ENCODE data around the gene IGF2BP3. TPM values are rescaled to one million over a fixed set of nuclear protein-coding genes. Genes with fewer than 3 reads are reported as not detected.
A peak's percentile ranks its signal among the peaks of the same experiment; 100 is the strongest.

The IGF2BP3 gene
- total RNA-seq, 2 experiments from 2014 or later = 41.1 to 94.3 TPM

DNA sequence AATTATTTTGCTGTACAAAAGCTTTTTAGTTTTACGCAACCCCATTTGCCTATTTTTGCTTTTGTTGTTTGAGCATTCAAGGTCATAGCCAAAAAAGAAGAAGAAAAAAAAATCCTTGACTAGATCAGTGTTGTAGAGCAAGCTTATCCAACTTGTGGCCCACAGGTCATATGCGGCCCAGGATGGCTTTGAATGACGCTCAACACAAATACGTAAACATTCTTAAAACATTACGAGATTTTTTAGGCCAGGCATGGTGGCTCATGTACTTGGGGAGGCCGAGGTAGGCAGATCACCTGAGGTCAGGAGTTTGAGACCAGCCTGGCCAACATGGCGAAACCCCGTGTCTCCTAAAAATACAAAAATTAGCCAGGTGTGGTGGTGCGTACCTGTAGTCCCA is 179.3 kb downstream of the IGF2BP3 start:
- H2AFZ ChIP-seq (ENCODE audit: low read length) = no peak overlapping the region
- no peak overlapping the region for H3K4me2 ChIP-seq (ENCODE audit: low read length)
- H3K79me2 ChIP-seq (ENCODE audit: insufficient read depth, low read depth, low read length) = no peaks in the 10 kb centered on the region
- no peaks in the 10 kb centered on the region for H3K36me3 ChIP-seq (ENCODE audit: insufficient read depth, low read length)
- no peaks in the 10 kb centered on the region for H3K9me2 ChIP-seq (ENCODE audit: insufficient read depth, low read length)
- BruUV-seq (replicated peaks) = no TSS peak
- no peaks in the 10 kb centered on the region for H4K20me1 ChIP-seq (ENCODE audit: insufficient read depth, low read length)
- no peak overlapping the region for H3K4me3 ChIP-seq (ENCODE audit: low read depth, low read length, poor library complexity, severe bottlenecking)
- H3K9me3 ChIP-seq (ENCODE audit: low read length) = no peaks in the 10 kb centered on the region
- no peak overlapping the region for H3K27ac ChIP-seq (ENCODE audit: low read depth, low read length, poor library complexity, severe bottlenecking)
- H3K4me1 ChIP-seq (ENCODE audit: insufficient read depth, low read length, poor library complexity, severe bottlenecking) = no peaks in the 10 kb centered on the region
- no peak for DNase-seq (ENCODE audit: low spot score)
- intact Hi-C loops (cut with micrococcal nuclease; ENCODE audit: unreplicated experiment) = no loop called here
- POLR2A ChIA-PET = interaction anchor here (1.1 to 1.2 kb wide), 2 partner anchors 18 to 22 kb away, joined by 3 to 4 read pairs; no protein-coding TSS in a partner anchor
- TF ChIP-seq, protein P1, sequence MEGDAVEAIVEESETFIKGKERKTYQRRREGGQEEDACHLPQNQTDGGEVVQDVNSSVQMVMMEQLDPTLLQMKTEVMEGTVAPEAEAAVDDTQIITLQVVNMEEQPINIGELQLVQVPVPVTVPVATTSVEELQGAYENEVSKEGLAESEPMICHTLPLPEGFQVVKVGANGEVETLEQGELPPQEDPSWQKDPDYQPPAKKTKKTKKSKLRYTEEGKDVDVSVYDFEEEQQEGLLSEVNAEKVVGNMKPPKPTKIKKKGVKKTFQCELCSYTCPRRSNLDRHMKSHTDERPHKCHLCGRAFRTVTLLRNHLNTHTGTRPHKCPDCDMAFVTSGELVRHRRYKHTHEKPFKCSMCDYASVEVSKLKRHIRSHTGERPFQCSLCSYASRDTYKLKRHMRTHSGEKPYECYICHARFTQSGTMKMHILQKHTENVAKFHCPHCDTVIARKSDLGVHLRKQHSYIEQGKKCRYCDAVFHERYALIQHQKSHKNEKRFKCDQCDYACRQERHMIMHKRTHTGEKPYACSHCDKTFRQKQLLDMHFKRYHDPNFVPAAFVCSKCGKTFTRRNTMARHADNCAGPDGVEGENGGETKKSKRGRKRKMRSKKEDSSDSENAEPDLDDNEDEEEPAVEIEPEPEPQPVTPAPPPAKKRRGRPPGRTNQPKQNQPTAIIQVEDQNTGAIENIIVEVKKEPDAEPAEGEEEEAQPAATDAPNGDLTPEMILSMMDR (conservative IDR thresholded peaks at IDR 0.05; ENCODE audit: low read length) = no peak
- no peak for TF ChIP-seq EZH2phosphoT487 (IDR thresholded peaks at IDR 0.05; ENCODE audit: borderline replicate concordance, low read depth, low read length)
- CTCF ChIA-PET (ENCODE audit: unreplicated experiment) = no interaction called here

DNA sequence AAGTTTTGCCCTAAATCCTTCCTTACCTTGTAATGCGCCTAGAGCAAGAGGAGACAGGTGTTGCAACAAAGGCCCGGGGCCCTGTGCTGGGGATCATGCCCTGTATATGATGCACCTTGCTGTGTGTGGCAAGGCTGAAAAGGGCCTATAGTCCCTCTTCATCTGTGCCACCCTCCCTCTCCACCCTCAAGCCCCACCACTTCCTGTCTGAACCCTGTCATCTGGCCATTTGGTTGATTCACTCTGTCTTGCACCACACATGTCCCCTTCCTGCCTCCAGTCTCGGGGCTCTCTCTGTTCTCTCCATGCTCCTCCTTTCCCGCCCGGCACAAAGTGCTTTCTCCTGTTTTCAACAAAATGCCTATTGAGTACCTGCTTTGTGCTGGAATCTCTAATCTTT is 182.7 kb downstream of the IGF2BP3 start:
- Histone ChIP-seq H4K20me1 (ENCODE audit: insufficient read depth, low read length) (no peaks in the 10 kb centered on the region), H3K4me1 (ENCODE audit: insufficient read depth, low read length, poor library complexity, severe bottlenecking) (no peaks in the 10 kb centered on the region), H2AFZ (ENCODE audit: low read length) (0 out of 2 replicates have a peak overlapping the region, but pooled peaks have one; percentile 25), H3K9me2 (ENCODE audit: insufficient read depth, low read length) (no peaks in the 10 kb centered on the region), H3K9me3 (ENCODE audit: low read length) (no peaks in the 10 kb centered on the region), H3K27ac (ENCODE audit: low read depth, low read length, poor library complexity, severe bottlenecking) (no peak overlapping the region), H3K36me3 (ENCODE audit: insufficient read depth, low read length) (no peaks in the 10 kb centered on the region), H3K4me2 (ENCODE audit: low read length) (no peak overlapping the region), H3K79me2 (ENCODE audit: insufficient read depth, low read depth, low read length) (no peaks in the 10 kb centered on the region), H3K4me3 (ENCODE audit: low read depth, low read length, poor library complexity, severe bottlenecking) (no peak overlapping the region)
- ChIA-PET POLR2A (no interaction called here), CTCF (ENCODE audit: unreplicated experiment) (no interaction called here)
- no peak for DNase-seq (ENCODE audit: low spot score)
- TF ChIP-seq, protein P1 (conservative IDR thresholded peaks at IDR 0.05; ENCODE audit: low read length) = no peak
- TF ChIP-seq EZH2phosphoT487 (IDR thresholded peaks at IDR 0.05; ENCODE audit: borderline replicate concordance, low read depth, low read length) = no peak
- BruUV-seq (replicated peaks) = no TSS peak
- intact Hi-C loops (cut with micrococcal nuclease; ENCODE audit: unreplicated experiment) = no loop called here

DNA sequence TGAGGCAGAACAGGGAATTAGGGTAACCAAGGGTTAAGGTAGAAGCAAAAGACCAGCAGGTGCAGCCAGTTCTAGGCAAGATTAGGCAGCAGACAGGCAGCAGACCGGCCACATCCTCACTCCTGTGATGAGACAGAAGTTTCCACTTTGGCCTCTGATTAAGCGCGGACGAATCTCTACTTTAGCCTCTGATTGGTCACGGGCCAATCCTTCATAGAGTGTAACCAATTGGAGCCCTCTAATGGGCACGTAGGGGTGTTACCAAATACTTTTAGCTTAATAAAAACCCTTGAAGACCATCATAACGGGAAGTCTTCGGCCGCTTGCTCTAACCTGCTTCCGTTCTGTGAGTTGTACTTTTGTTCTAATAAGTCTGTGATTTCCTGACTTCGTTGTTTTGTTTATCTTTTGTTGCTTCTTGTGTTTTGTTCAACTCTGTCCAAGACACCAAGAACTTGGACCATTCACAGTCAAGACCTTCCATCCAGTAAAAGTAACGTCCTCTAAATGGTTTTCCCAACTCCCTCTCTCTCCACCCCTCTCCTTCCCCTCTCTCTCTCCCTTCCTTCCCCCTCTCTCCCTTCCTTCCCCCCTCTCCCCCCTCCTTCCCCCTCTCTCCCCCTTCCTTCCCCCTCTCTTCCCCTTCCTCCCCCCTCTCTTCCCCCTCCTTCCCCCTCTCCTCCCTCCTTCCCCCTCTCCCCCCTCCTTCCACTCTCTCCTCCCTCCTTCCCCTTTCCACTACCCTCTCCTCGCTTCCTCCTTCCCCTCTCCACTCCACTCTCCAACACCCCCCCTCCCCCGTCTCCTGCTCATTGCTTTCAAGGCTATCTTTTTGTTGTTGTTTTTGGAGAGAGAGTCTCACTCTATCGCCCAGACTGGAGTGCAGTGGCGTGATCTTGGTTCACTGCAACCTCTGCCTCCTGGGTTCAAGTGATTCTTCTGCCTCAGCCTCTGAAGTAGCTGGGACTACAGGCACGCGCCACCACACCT is 184.3 kb downstream of the IGF2BP3 start:
- POLR2A ChIA-PET = interaction anchor here (0.6 to 1.1 kb wide), 2 partner anchors 68 to 91 kb away, joined by 4 to 5 read pairs; no protein-coding TSS in a partner anchor
- no TSS peak for BruUV-seq (replicated peaks)
- CTCF ChIA-PET (ENCODE audit: unreplicated experiment) = no interaction called here

More for the DNA sequence above, 184.3 kb downstream of the IGF2BP3 start:
- Histone ChIP-seq H2AFZ (ENCODE audit: low read length) (no peak overlapping the region), H3K27ac (ENCODE audit: low read depth, low read length, poor library complexity, severe bottlenecking) (no peak overlapping the region), H3K36me3 (ENCODE audit: insufficient read depth, low read length) (no peaks in the 10 kb centered on the region), H3K4me2 (ENCODE audit: low read length) (no peak overlapping the region), H3K4me3 (ENCODE audit: low read depth, low read length, poor library complexity, severe bottlenecking) (no peak overlapping the region), H3K9me2 (ENCODE audit: insufficient read depth, low read length) (no peaks in the 10 kb centered on the region), H3K9me3 (ENCODE audit: low read length) (no peaks in the 10 kb centered on the region), H4K20me1 (ENCODE audit: insufficient read depth, low read length) (no peaks in the 10 kb centered on the region), H3K4me1 (ENCODE audit: insufficient read depth, low read length, poor library complexity, severe bottlenecking) (no peaks in the 10 kb centered on the region), H3K79me2 (ENCODE audit: insufficient read depth, low read depth, low read length) (no peaks in the 10 kb centered on the region)
- DNase-seq (ENCODE audit: low spot score) = no peak
- intact Hi-C loops (cut with micrococcal nuclease; ENCODE audit: unreplicated experiment) = no loop called here
- TF ChIP-seq EZH2phosphoT487 (IDR thresholded peaks at IDR 0.05; ENCODE audit: borderline replicate concordance, low read depth, low read length) = no peak
- TF ChIP-seq, protein P1 (conservative IDR thresholded peaks at IDR 0.05; ENCODE audit: low read length) = no peak
